Measurements from ENCODE around the gene NLRP10.

GRCh38 chr11:8009856-8010255 is 44.6 kb upstream of the NLRP10 start:
- TF ChIP-seq CTCF (IDR thresholded peaks at IDR 0.05; ENCODE audit: borderline replicate concordance, extremely low read depth, low read length, poor library complexity, severe bottlenecking) (no peak), EZH2 (IDR thresholded peaks at IDR 0.05; ENCODE audit: borderline replicate concordance, low read depth, low read length, severe bottlenecking) (no peak)
